GM23338 (cell line): ENCODE data around the gene HEATR5B.

Experiments
- CREB1 ChIP-seq: fragments of 250-450 bp; sonication (Bioruptor Pico); IDR thresholded peaks from 2 replicates; pipeline ENCODE4 v1.5.0; 2020; ENCODE audit warnings: low read depth, mild to moderate bottlenecking, moderate library complexity
- CTCF ChIP-seq, 2 experiments: fragments of 200-600 bp in 1 of 2; sonication (generic) in 1 of 2; conservative IDR thresholded peaks; 2 replicates each; pipeline versions ENCODE4 v1.5.1 to v1.6.1; 2016 to 2017; ENCODE audit warnings: antibody characterized with exemption in 2 of 2, low read depth in 2 of 2, mild to moderate bottlenecking in 2 of 2, moderate library complexity in 1 of 2
- ETS1 ChIP-seq: IDR thresholded peaks from 2 replicates; pipeline ENCODE4 v1.6.1; 2016; ENCODE audit warnings: antibody characterized with exemption
- EZH2 ChIP-seq: fragments of 200-600 bp; sonication (generic); IDR thresholded peaks from one replicate; pipeline ENCODE4 v1.8.0; 2017; ENCODE audit warnings: antibody characterized with exemption, mild to moderate bottlenecking, low read depth; ENCODE audit not compliant: unreplicated experiment
- EZH2phosphoT487 ChIP-seq: fragments of 200-600 bp; sonication (generic); IDR thresholded peaks from one replicate; pipeline ENCODE4 v1.8.1; 2018; ENCODE audit warnings: antibody characterized with exemption; ENCODE audit not compliant: unreplicated experiment
- JUNB ChIP-seq: IDR thresholded peaks from one replicate; pipeline ENCODE4 v1.6.1; 2016; ENCODE audit warnings: antibody characterized with exemption; ENCODE audit not compliant: unreplicated experiment
- POLR2AphosphoS5 ChIP-seq: IDR thresholded peaks from 2 replicates; pipeline ENCODE4 v1.6.1; 2016; ENCODE audit warnings: antibody characterized with exemption, low read depth

GRCh38 chr2:37119157-37119556, 35.0 kb upstream of the HEATR5B start:
- TF ChIP-seq EZH2phosphoT487 = no peak
- no peak for TF ChIP-seq CTCF (conservative IDR thresholded peaks at IDR 0.05; ENCODE audit: low read depth in 2 of 2)
- no peak for TF ChIP-seq JUNB
- no peak for TF ChIP-seq POLR2AphosphoS5
- no peak for TF ChIP-seq EZH2
- TF ChIP-seq CREB1 (CRISPR knock-in tag) = no peak
- no peak for TF ChIP-seq ETS1
